Measurements from ENCODE around the gene ENDOV. TPM values are rescaled to one million over a fixed set of nuclear protein-coding genes. Genes with fewer than 3 reads are reported as not detected.

ENDOV gene
- total RNA-seq, 1 donor from 2014 or later = 22.8 TPM

DNA sequence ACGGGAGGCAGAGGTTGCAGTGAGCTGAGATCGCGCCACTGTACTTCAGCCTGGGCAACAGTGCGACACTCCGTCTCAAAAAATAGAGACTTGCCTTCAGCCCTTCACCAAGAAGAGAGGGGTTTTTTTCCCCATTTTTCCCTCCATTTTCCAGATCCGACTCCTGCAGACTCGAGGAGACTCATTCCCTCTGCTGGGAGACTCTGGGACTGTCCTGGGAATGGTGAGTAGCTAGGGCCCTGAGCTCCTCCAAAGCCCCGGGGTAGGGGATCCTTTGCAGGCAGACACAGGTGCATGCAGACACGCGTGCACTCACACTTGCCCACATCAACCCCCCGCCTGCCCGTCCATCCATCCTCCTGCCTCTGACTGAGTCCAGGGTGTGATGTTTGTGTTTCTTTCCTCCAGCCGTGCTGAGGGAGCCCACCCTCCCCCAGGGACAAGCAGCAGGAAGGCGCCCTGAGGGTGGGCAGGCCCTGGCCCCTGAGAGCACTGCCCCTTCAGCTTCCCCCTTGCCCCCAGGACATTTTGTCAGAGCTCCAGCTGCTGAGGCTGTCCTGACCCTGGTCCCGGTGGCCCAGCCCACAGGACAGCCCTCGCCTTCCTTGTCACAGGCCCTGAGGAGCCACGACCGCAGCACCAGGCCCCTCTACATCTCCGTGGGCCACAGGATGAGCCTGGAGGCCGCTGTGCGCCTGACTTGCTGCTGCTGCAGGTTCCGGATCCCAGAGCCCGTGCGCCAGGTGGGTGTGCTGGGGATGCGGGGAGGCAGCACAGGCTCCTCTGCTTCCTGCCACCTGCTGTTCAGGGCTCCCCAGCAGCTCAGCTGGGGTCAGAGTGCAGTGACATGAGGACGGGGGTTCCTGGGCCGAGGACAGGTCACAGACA lies 10.2 kb downstream of the ENDOV start:
- no peak overlapping the region for H3K4me3 Mint-ChIP-seq (ENCODE audit: unreplicated experiment)
- TF ChIP-seq, protein P1, sequence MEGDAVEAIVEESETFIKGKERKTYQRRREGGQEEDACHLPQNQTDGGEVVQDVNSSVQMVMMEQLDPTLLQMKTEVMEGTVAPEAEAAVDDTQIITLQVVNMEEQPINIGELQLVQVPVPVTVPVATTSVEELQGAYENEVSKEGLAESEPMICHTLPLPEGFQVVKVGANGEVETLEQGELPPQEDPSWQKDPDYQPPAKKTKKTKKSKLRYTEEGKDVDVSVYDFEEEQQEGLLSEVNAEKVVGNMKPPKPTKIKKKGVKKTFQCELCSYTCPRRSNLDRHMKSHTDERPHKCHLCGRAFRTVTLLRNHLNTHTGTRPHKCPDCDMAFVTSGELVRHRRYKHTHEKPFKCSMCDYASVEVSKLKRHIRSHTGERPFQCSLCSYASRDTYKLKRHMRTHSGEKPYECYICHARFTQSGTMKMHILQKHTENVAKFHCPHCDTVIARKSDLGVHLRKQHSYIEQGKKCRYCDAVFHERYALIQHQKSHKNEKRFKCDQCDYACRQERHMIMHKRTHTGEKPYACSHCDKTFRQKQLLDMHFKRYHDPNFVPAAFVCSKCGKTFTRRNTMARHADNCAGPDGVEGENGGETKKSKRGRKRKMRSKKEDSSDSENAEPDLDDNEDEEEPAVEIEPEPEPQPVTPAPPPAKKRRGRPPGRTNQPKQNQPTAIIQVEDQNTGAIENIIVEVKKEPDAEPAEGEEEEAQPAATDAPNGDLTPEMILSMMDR (IDR thresholded peaks at IDR 0.05) = no peak
- H3K27me3 Mint-ChIP-seq (ENCODE audit: low read depth) = no peaks in the 10 kb centered on the region
- H3K36me3 Mint-ChIP-seq (ENCODE audit: low read depth) = peaks cover under 1% of the 10 kb centered on the region
- no peaks in the 10 kb centered on the region for H3K4me1 Mint-ChIP-seq (ENCODE audit: low read depth)
- no peaks in the 10 kb centered on the region for H3K9me3 Mint-ChIP-seq (ENCODE audit: low read depth)
- H3K27ac Mint-ChIP-seq (ENCODE audit: unreplicated experiment) = no peak overlapping the region
- DNase-seq (ENCODE audit: low spot score) = peak; percentile 92

DNA sequence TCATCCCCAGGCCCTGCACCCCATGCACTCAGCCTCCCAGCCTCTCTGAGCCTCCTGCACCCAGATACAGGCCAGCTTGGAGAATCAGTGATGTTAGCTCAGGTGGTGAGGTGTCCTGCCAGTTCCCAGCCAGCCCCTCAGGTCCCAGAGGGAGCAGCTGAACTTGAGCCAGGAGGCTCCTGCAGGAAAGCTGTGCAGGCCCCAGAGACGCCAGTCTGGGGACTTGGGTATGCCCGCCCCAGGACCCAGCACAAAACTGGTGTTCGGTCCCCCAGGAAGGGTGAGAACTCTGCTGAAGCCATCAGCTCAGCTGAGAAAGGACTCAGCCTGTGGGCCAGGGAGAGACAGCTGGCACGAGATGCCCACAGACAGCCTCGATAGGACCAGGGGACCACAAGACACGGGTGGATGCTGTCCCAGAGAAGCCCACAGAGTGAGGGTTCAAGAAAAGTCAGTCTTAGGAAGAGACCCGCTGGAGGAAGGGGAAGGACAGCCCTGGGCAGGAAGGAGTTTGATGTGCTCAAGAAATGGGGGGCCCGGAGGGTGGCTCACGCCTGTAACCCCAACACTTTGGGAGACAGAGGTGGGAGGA lies 11.0 kb downstream of the ENDOV start:
- Mint-ChIP-seq H3K9me3 (ENCODE audit: low read depth) (no peaks in the 10 kb centered on the region), H3K27me3 (ENCODE audit: low read depth) (no peaks in the 10 kb centered on the region), H3K36me3 (ENCODE audit: low read depth) (peaks cover 2% of the 10 kb centered on the region), H3K27ac (ENCODE audit: unreplicated experiment) (no peak overlapping the region), H3K4me3 (ENCODE audit: unreplicated experiment) (no peak overlapping the region), H3K4me1 (ENCODE audit: low read depth) (no peaks in the 10 kb centered on the region)
- TF ChIP-seq, protein P1 (IDR thresholded peaks at IDR 0.05) = no peak
- DNase-seq (ENCODE audit: low spot score) = peak; percentile 68

DNA sequence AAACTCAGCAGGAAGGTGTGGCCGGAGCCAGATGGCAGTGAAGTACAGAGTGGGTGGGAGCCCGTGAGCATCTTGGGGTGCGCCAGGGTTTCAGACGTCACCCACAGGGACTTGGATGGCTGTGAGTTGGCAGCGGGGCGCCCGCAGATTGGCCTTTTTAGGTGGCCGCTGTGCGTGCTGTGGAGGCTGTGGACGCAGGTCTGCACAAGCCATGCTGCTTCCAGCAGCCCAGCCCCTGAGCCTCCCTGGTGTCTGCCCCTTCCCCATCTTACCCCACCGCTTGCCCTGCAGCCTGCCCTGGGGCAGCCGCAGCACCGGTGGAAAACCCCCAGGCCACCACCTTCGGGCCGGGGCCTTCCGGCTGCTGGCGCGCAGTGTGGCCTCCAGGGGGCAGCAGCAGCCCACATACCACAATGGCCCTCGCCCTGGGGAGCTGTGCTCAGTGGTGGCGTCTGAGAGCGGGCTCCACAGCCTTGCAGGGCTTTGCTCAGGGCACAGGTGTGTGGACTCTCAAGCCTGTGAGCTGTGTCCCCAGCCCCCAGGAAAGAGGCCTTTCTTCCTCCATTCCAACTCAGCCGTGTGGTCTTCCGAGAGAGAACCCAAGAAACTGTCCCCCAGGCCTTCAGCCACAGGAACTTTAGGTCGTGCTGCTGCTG lies 11.8 kb downstream of the ENDOV start:
- Mint-ChIP-seq H3K27ac (ENCODE audit: unreplicated experiment) (no peak overlapping the region), H3K9me3 (ENCODE audit: low read depth) (no peaks in the 10 kb centered on the region), H3K4me1 (ENCODE audit: low read depth) (no peaks in the 10 kb centered on the region), H3K4me3 (ENCODE audit: unreplicated experiment) (no peak overlapping the region), H3K36me3 (ENCODE audit: low read depth) (peaks cover 2% of the 10 kb centered on the region), H3K27me3 (ENCODE audit: low read depth) (no peaks in the 10 kb centered on the region)
- DNase-seq (ENCODE audit: low spot score) = peak; percentile 89
- TF ChIP-seq, protein P1 (IDR thresholded peaks at IDR 0.05) = peak; percentile 98

DNA sequence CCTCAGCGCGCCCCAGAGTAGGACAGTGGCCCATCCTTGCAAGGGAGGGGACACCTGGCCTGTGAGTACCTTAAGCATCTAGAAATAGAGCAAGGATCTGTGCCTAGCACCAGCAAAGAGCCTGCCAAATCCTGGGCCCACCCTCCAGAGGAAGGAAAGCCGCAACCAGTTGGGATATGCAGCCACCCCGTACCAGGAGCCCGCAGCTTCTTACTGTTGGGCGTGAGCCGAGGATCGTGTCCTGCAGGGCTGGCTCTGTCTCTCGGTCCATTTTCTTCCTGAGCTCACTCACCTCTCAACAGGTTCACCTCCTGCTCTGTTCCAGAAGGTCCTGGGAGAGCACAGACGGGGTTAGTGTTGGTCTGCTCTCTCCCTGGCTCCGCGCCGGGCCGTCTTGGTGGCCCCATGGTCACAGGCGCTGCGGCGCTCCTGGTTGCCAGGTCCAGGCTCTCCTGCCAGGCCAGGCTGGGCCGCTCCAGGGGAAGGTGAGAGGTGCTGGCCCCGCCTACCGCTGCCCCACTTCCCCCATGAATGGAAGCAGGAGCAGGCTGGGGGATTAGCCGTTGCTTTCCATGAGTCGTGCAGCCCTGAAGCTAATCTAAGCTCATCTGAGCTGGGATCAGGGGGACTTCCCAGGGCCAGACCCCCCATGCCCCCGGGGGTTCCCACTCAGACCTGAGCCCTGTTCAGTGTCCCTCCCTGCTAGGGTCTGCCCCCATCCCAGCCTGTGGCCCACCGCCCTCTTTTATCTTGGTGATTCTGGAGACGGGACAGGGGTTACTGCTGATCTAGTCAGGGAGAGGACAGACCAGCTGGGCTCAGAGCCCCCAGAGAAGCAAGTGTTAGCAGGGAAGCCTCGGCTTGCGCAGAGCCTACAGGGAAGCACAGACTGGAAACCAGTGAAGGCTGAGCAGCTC lies 12.7 kb downstream of the ENDOV start:
- H3K9me3 Mint-ChIP-seq (ENCODE audit: low read depth) = no peaks in the 10 kb centered on the region
- peaks cover 2% of the 10 kb centered on the region for H3K36me3 Mint-ChIP-seq (ENCODE audit: low read depth)
- DNase-seq (ENCODE audit: low spot score) = peak; percentile 89
- no peak overlapping the region for H3K4me3 Mint-ChIP-seq (ENCODE audit: unreplicated experiment)
- H3K27me3 Mint-ChIP-seq (ENCODE audit: low read depth) = no peaks in the 10 kb centered on the region
- TF ChIP-seq, protein P1 (IDR thresholded peaks at IDR 0.05) = no peak
- no peaks in the 10 kb centered on the region for H3K4me1 Mint-ChIP-seq (ENCODE audit: low read depth)
- H3K27ac Mint-ChIP-seq (ENCODE audit: unreplicated experiment) = no peak overlapping the region
